HG03060 (cell line): Measurements from ENCODE around the gene GABRB2.
"Not testable (repeated sequence)": the region's sequence is repeated elsewhere in the genome, so short reads cannot be mapped to it uniquely, and the experiment has no call there.

Source experiments
- ATAC-seq: cut with Tn5 transposase; IDR thresholded peaks from one replicate; pipeline ENCODE4 v1.9.1; 2021; ENCODE audit warnings: low read depth, moderate number of reproducible peaks; ENCODE audit not compliant: unreplicated experiment

Gene GABRB2

DNA sequence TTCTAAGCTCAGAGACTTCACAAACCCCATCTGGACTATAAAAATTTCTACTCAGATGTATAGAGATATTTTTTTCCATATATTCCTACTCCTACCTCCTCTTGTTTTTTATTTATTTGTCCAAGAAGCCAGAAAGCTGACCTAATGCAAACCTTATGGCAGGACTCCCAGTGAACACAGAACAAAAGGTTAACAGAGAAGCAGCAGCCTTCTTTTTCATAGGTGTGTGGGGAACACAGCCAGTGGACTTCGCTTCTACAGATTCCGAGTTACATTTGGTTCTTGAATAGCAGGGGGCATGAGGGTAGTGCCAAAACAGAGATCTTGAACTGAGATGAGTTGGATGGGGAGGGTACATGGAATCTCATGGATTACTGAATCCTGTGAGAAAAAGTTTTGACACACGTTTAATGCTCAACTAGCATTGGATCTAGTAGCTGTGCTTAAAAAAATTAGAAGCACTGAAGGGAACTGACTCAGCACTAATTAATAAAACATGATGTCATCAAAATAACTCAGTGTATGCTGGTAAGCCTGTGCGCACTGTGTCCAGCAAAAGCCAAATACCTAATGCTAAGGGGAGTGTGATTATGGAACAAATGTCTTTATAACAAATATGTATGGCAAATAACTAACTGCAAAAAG lies 240.1 kb downstream of the GABRB2 start:
- ATAC-seq: no peak

- no peak for ATAC-seq
Measured at GRCh38 chr5:161305601-161306000, 240.9 kb downstream of the GABRB2 start.

DNA sequence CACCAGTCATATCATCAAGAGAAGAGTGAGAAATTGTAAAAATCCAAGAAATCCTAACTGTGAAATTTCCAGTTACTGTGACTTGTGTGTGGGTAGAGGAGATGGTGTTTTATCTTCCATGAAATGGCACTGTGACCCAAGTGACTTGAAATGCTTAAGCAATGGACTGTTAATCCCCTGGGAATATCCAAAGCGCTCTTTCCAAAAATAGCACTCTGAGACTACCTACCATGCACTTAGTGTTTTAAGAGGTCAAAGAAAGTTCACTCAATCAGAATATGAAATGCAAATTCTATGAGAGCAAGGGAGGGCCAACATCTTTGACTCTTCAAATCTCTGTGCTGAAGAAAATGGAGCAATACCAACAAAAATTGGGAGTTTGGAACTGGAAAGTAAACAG lies 244.0 kb downstream of the GABRB2 start:
- no peak for ATAC-seq

DNA sequence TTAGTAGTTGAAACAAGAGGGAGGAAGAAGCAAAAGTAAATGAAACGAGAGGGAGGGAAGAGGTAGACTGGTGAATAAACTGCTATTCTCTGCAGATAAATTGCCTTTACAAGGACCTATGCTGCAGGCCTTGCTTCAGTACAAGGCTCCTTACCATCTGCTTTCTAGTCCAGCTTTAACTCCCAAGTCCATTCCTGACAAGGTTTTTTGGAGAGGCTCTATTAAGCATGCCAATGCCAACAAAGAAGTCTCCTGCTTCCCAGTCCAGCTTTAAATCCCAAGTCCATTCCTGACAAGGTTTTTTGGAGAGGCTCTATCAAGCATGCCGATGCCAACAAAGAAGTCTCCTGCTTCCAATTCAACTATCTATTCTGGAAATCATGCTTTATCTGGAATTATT lies 244.9 kb downstream of the GABRB2 start:
- ATAC-seq: no peak

GRCh38 chr5:161299053-161299452 lies 247.5 kb downstream of the GABRB2 start:
- ATAC-seq: peak; percentile 94

DNA sequence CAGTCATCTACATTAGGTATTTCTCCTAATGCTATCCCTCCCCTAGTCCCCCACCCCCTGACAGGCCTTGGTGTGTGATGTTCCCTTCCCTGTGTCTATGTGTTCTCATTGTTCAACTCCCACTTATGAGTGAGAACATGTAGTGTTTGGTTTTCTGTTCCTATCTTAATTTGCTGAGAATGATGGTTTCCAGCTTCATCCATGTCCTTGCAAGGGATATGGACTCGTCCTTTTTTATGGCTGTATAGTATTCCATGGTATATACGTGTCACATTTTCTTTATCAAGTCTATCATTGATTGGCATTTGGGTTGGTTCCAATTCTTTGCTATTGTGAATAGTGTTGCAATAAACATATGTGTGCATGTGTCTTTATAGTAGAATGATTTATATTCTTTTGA lies 249.1 kb downstream of the GABRB2 start:
- ATAC-seq: not testable (repeated sequence)

DNA sequence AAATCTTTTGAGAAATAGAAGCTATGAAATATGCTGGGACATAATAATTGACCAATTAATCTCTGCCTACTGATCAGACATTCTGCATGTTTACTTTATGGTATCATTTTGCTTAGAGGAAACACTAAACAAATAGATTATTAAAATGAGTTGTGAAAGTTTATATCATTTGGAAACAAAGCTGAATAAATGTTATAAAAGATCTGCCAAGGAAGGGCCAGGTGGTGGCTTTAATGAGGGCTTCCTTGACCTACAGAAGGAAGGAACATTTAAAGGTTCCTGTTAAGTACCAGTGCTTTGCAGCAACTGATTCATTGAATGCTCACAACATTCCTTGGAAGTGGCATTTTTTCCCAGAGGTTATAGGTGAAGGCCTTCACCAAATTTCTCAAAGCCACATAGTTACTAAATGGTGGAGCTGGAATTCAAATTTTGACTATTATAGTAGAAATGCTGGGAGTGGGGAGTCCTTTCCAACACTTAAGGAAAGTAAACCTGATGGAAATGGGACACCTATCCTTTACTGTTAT lies 250.7 kb downstream of the GABRB2 start:
- no peak for ATAC-seq

GRCh38 chr5:161288071-161288470 lies 258.5 kb downstream of the GABRB2 start:
- ATAC-seq: no peak

GRCh38 chr5:161287436-161287835 lies 259.1 kb downstream of the GABRB2 start:
- ATAC-seq: no peak

- peak; percentile 81 for ATAC-seq
Measured at GRCh38 chr5:161286066-161286655, 260.4 kb downstream of the GABRB2 start.

DNA sequence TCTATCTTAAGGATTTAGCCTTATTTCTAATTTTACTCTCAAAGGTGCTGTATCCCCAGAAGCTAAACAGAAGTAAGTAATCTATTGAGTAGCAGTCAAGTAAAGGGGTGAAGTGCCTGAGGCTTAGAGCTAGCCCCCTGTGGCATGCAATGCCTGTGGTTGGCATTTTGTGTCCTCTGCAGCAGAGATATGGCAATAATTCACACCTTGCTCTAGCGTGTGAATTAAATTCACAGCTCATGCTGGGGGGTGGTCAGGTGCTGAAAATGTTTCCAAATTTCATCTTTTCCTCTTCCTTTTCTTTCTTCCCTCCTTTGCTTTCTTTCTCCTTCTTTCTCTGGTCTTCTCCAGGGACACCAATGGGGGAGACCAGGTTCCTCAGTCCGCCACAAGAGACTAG lies 262.1 kb downstream of the GABRB2 start:
- no peak for ATAC-seq

DNA sequence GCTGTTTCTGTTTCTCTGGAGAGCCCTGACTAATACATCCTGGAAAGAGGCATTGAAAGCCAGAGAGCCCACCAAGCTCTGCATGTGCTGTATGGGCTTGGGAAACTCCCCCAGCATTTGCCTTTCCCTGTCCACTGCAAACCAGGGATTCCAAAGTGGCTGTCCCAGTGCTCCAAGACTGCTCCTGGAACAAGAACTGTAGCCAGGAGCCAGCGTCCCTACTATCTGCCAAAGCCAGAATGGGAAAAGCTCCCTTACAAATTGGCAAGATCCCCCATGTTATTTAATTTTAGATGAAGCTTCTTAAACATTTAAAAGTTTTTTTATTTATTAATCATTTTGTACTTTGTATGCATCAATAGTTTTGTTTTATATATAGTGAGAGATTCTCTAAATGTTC lies 263.2 kb downstream of the GABRB2 start:
- ATAC-seq: no peak

DNA sequence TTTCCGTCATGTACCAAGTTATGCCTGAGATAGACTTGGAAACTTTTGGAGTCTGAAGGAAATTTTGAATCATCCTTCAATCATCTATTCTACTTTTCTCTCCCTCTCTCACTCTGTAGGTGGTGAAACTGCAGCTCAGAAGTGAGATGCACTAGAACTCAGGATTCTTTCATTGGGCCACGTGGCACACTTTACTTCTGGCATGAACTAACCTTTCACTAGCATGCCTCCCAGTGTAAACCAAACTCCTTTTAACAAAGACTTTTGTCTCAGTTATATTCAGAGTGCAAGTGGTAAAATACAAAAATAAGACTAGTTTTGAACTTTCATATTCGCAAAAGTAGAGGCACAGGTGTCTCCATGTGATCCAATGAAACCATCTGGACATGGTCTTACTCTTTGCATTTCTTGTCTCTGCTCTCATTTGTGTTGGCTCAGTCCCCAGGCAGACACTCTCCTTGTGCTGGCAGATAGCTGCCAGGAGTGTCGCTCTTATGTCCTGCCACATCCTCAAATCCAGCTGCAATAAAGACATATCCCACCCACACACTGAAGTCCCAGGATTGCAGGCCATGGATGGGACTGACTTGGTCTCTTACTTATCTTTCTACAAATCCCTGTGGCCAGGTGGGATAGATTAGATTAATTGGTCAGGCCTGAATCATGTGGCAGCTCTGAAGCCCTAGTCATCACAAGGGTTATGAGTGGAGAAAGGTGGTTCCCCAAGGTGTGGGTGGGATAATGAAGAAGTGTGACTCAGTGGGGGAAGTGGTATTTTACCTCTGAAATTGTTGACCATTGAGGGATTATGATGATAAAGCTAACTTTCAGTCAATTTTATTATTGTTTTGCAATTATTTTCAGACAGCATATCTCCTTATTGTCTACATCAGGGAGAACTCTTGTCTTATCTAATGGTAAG lies 267.5 kb downstream of the GABRB2 start:
- peak; percentile 53 for ATAC-seq

DNA sequence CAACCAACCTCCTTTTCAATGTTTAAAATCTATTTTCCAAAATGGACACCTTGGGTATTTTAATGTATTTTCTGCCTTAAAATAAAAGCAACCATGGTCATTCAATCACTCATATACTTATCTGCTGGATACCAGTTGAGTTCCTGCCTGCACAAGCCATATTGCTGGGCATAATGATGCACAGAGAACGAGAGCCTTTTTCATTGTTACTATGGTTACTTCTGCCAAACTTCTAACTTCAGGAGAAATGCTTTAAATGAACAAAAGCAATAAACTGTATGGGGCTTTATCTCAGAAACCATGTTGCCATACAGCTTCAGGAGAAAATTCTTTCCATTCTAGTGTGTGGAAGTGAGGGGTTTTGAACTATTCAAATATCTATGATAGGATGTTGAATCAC lies 269.5 kb downstream of the GABRB2 start:
- ATAC-seq: no peak

DNA sequence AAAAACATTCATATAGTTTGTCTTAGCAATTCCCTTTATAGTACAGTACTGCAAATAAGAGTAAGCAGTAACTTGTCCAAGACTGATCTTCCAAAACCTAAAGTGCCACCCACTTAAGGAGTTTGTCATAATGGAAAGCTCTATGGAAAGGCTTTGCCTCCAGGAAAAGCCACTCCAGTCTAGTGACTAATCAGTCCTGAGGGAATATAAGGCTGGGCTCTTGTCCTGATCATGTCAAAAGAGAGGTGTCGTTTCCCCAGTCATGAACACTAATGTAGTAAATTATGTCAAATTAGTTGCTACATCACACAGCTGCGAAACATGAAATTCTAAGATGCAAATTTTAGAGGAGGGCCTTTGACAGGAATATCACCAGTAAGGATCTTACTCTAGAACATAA lies 271.6 kb downstream of the GABRB2 start:
- ATAC-seq: no peak

DNA sequence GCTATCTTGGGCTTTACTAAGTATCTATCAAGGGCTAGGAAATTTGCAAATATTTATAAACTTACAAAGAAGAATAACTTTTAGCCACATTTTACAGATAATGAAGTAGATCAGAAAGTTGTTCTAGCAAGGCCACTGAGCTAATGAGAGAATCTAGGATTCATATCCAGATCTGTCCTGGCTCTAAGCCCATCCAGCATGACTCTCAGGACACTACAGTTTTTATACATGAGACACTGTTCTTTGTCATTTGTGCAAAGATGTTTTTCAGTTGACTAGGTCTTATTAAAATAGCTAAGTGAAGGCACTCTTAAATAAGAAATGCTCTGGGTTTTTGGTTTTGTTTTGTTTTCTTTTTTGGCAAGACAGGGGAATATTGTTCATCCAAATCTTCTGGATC lies 273.1 kb downstream of the GABRB2 start:
- no peak for ATAC-seq

DNA sequence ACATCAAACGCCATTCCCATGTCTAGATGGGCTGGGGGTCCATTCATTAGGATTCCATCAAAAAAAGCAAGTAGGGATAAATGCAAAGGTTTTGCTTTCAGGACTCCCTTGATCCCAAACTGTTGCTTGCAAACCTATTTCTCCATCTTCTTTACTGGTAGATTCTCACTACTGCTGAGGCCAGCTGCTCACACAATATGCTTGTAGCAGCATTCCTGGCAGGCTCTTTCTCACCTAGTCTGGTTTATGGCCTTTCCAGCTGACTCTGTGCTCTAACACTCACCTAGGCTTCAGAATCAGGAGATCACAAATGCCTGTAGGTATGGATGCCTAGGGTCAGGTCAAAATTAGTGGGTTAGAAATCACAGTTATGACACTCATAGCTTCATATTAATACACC lies 274.7 kb downstream of the GABRB2 start:
- ATAC-seq: no peak

- ATAC-seq: no peak
Measured at GRCh38 chr5:161269125-161269524, 277.4 kb downstream of the GABRB2 start.

DNA sequence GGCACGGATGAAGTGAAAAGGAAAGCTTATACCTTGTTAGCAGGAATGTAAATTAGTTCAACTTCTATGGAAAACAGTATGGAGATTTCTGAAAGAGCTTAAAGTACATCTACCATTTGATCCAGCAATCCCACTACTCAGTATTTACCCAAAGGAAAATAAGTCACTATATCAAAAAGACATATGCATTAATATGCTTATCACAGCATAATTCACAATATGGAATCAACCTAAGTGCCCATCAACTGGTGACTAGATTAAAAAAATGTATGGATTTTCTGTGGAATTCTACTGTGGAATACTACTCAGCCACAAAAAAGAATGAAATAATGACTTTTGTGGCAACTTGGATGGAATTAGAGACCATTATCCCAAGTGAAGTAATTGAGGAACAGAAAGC lies 279.6 kb downstream of the GABRB2 start:
- no peak for ATAC-seq

DNA sequence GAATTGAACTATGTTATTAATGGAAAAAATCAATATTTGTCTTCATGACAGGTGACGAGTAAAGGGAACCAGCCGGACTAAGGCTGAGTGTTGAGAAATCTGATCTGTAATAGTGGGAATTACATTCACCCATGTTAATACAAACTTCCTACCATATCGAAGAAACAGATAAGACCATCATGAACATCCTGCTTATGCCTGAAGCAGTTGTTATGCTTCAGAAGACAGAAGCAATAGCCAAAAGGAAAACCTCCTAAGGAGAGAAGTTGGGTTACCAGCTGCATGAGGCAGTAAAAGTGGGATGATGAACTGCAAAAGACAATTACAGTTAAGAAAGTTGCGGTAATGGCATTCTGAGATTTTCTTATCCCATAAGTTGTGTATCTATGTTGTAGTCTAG lies 281.5 kb downstream of the GABRB2 start:
- no peak for ATAC-seq

DNA sequence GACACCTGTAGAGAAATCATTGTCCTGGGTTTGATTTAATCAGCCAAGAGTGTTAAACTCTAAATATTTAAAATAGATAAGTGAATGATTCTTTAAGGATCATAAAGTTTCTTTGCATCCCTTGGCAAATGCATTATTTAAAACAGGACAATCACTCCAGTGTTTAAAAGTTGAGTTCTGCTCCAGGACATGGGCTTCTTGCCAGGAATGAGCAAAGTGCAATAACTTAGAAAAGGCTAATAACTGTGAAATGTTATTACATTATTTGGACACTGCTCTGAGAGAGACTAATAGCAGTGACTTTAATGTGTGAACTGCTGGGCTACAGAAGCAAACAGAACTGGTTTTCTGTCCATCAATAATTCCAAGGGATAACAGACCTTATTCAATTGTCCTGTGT lies 283.3 kb downstream of the GABRB2 start:
- ATAC-seq: no peak
